Mucosa of descending colon (tissue), 3 donors: ENCODE results near the gene RAPGEF5. TPM values are rescaled to one million over a fixed set of nuclear protein-coding genes. Genes with fewer than 3 reads are reported as not detected.

Experiments
- ATAC-seq: fragments of 200-7000 bp; cut with Tn5 transposase; one replicate; pipeline ENCODE4 v1.9.1; 2020; ENCODE audit warnings: mild to moderate bottlenecking, moderate library complexity
- DNase-seq, 3 donors: peaks; one replicate each; pipeline ENCODE4 v3.0.0-alpha.2; 2020
- H3K36me3 ChIP-seq: fragments of 200-600 bp; one replicate; pipeline ENCODE4 v1.8.0; 2021; ENCODE audit warnings: low read depth, mild to moderate bottlenecking
- H3K4me1 ChIP-seq: fragments of 200-600 bp; one replicate; pipeline ENCODE4 v1.8.0; 2021; ENCODE audit warnings: low read depth, mild to moderate bottlenecking
- H3K4me3 ChIP-seq: fragments of 200-600 bp; one replicate; pipeline ENCODE4 v1.8.0; 2021; ENCODE audit warnings: mild to moderate bottlenecking
- H3K9me3 ChIP-seq: fragments of 200-600 bp; one replicate; pipeline ENCODE4 v1.8.0; 2021; ENCODE audit warnings: mild to moderate bottlenecking
- CTCF ChIP-seq: fragments of 200-600 bp; IDR thresholded peaks from one replicate; pipeline ENCODE4 v1.8.0; 2022; ENCODE audit warnings: antibody characterized with exemption, mild to moderate bottlenecking
- intact Hi-C, 2 donors: fragments of 100-400 bp; cut with DNase I in 1 of 2; cut with micrococcal nuclease in 1 of 2; formaldehyde crosslinking; loops; one replicate each; pipeline versions ENCODE4 v1.11.0 to v1.11.1; 2022; cut with DNase I, micrococcal nuclease
- total RNA-seq, 3 donors: library from RNA; stranded (reverse); fragmentation: NEBNext Ultra II Directional in 2 of 3; extraction: Animal tissue kit (Norgen Biotek cat#: 25700) in 2 of 3; gene quantifications; one replicate each; pipeline versions ENCODE4 v1.2.1 to v1.2.4, GENCODE V29; 2021 to 2023
- donor health status: DM: no; HTN: no; CAD: no; lungs with moderate emphysema.
- donor health status: DM: no; HTN: no; CAD: no.
- donor health status: DM: no; HTN: yes; CAD: no.

RAPGEF5 gene
- total RNA-seq, 3 donors from 2014 or later: 34.7 to 87.8 (median 59.5) TPM

- H3K4me1 ChIP-seq: no peaks in the 10 kb centered on the region
- DNase-seq (no peak), ATAC-seq (no peak)
- intact Hi-C loops: no loop called here
- TF ChIP-seq CTCF: no peak
- no peak overlapping the region for H3K4me3 ChIP-seq
- no peaks in the 10 kb centered on the region for H3K36me3 ChIP-seq
- no peaks in the 10 kb centered on the region for H3K9me3 ChIP-seq
These were observed 30.6 kb upstream of the RAPGEF5 start for GRCh38 chr7:22387583-22387982.

GRCh38 chr7:22386865-22387264, 29.9 kb upstream of the RAPGEF5 start:
- no peaks in the 10 kb centered on the region for H3K9me3 ChIP-seq
- ATAC-seq (no peak), DNase-seq (no peak)
- intact Hi-C loops: no loop called here
- no peak for TF ChIP-seq CTCF
- no peaks in the 10 kb centered on the region for H3K36me3 ChIP-seq
- no peak overlapping the region for H3K4me3 ChIP-seq
- H3K4me1 ChIP-seq: no peaks in the 10 kb centered on the region

DNA sequence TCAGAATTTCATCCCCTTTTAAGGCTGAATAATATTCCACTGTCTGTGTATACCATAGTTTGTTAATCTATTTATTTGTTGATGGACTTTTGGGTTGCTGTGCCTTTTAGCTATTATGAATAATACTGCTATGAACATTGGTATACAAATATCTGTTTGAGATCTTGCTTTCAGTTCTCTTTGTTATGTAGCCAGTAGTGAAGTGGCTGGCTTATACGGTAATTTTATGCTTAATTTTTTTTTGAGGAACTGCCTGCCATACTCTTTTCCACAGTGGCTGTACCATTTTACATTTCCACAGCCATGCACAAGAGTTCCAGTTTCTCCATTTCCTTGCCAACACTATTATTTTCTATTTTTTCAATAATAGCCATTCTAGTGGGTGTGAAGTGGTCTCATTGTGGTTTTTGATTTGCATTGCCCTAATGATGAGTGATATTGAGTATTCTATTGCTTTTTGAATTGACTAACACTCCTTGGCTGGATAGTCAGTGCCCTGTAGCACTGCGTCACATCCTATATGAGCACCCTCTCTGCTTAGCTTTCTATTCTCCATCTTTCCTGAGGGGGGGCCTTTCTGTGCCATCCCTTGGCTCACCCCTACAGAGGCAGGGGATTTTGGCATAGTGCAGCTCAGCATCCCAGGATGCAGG, 29.4 kb upstream of the RAPGEF5 start:
- Histone ChIP-seq H3K4me1 (no peaks in the 10 kb centered on the region), H3K4me3 (no peak overlapping the region), H3K9me3 (no peaks in the 10 kb centered on the region), H3K36me3 (no peaks in the 10 kb centered on the region)
- DNase-seq (no peak), ATAC-seq (no peak)
- no peak for TF ChIP-seq CTCF
- intact Hi-C loops: no loop called here

DNA sequence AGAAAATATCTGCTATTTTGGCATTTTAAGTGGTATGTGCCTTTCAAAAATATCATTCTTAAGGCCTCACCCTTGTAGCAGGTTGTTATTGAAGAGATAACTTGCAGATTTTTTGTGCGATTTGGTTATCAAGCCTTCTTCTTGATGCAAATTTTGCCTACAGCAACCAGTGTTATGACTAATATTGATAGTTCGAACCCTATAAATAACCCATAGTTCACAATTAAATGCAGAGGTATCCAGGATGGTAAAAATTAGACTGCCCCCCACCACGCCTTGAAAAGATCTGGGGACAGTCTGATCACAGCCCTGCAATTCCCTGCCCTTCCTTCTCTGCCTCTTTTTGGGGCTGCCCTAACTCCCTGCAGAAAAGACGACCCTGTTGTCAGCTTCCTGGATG, 28.4 kb upstream of the RAPGEF5 start:
- Histone ChIP-seq H3K36me3 (no peaks in the 10 kb centered on the region), H3K4me3 (no peak overlapping the region), H3K9me3 (no peaks in the 10 kb centered on the region), H3K4me1 (no peaks in the 10 kb centered on the region)
- no peak for ATAC-seq
- intact Hi-C loops: no loop called here
- no peak for TF ChIP-seq CTCF
- no peak for DNase-seq

- Histone ChIP-seq H3K4me1 (no peaks in the 10 kb centered on the region), H3K9me3 (no peaks in the 10 kb centered on the region), H3K4me3 (no peak overlapping the region), H3K36me3 (no peaks in the 10 kb centered on the region)
- intact Hi-C loops: no loop called here
- ATAC-seq: no peak
- TF ChIP-seq CTCF: no peak
- DNase-seq: no peak
These were observed 23.4 kb upstream of the RAPGEF5 start for GRCh38 chr7:22380333-22380732.
